Measurements from ENCODE around the gene KCNG1.

KCNG1 gene

GRCh38 chr20:51061418-51062045 lies 38.6 kb upstream of the KCNG1 start:
- DNase-seq (ENCODE audit: extremely low read depth, low read depth), result no peak
- H3K4me3 ChIP-seq (replicated peaks; ENCODE audit: low read depth, low read length), result no peak overlapping the region
- TF ChIP-seq, protein P1, sequence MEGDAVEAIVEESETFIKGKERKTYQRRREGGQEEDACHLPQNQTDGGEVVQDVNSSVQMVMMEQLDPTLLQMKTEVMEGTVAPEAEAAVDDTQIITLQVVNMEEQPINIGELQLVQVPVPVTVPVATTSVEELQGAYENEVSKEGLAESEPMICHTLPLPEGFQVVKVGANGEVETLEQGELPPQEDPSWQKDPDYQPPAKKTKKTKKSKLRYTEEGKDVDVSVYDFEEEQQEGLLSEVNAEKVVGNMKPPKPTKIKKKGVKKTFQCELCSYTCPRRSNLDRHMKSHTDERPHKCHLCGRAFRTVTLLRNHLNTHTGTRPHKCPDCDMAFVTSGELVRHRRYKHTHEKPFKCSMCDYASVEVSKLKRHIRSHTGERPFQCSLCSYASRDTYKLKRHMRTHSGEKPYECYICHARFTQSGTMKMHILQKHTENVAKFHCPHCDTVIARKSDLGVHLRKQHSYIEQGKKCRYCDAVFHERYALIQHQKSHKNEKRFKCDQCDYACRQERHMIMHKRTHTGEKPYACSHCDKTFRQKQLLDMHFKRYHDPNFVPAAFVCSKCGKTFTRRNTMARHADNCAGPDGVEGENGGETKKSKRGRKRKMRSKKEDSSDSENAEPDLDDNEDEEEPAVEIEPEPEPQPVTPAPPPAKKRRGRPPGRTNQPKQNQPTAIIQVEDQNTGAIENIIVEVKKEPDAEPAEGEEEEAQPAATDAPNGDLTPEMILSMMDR (IDR thresholded peaks at IDR 0.05; ENCODE audit: low read depth, low read length, missing control alignments), result no peak

DNA sequence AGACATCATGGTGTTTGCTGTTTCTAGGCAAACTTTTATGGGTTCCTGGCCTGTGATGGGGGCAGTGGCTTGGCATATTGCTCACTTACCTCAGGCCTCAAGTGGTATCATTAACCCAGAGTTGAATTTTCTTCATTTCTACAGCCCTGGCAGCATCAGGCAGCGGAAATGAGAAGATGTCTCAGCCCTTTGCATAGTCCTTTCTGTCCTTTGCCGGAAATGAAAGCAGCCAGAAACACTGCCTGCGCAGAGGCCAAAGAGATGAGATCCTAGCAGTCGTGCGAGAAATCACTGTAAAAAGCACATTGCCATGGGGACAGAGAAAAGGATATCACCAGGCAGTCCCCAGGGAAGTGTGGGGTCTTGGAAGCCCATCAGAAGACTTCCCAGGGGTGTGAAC lies 37.4 kb upstream of the KCNG1 start:
- H3K4me3 ChIP-seq (replicated peaks; ENCODE audit: low read depth, low read length), result no peak overlapping the region
- TF ChIP-seq, protein P1 (IDR thresholded peaks at IDR 0.05; ENCODE audit: low read depth, low read length, missing control alignments), result no peak
- no peak for DNase-seq (ENCODE audit: extremely low read depth, low read depth)

DNA sequence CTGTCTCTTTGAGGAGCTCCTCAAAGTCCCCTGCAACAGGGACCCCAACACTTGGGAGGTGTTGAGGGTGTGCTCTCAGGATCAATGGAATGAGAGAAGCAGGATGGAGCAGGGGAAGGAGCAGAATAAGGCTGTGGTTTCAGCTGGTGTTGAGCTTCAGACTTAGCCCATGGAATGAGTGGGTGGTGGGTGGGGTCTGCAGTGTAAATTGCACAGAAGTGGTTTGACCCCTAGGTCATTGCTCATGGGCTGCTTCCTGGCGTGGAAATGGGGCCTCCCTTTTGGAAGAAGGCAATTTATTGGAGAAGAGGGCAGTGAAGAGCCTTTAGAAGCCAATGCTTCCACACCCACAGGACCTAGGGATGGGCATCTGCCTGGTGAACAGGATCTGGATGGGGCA lies 37.0 kb upstream of the KCNG1 start:
- no peak overlapping the region for H3K4me3 ChIP-seq (replicated peaks; ENCODE audit: low read depth, low read length)
- no peak for DNase-seq (ENCODE audit: extremely low read depth, low read depth)
- TF ChIP-seq, protein P1 (IDR thresholded peaks at IDR 0.05; ENCODE audit: low read depth, low read length, missing control alignments), result no peak

- TF ChIP-seq, protein P1 (IDR thresholded peaks at IDR 0.05; ENCODE audit: low read depth, low read length, missing control alignments), result no peak
- DNase-seq (ENCODE audit: extremely low read depth, low read depth), result no peak
- no peak overlapping the region for H3K4me3 ChIP-seq (replicated peaks; ENCODE audit: low read depth, low read length)
Observed at GRCh38 chr20:51058017-51058416, 35.1 kb upstream of the KCNG1 start.

DNA sequence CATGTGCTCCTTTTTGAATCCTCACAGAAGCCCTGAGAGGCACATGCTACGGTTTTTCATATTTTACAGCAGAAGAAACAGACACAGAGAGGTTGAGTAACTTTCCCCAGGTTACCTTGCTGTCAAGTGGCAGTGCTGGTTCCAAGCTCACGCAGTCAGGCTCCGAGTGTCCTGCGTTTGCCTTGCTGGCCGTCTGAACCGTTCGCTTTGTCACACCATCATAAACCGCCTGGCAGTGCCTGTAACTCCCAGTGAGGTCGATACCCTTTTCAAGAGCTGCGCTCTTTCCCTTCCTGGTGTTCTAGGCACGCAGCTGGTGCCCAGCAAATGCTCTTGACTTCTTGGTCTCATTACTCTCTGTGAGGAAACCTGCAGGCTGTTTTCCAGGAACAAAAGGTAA lies 31.3 kb upstream of the KCNG1 start:
- H3K4me3 ChIP-seq (replicated peaks; ENCODE audit: low read depth, low read length), result no peak overlapping the region
- TF ChIP-seq, protein P1 (IDR thresholded peaks at IDR 0.05; ENCODE audit: low read depth, low read length, missing control alignments), result no peak
- no peak for DNase-seq (ENCODE audit: extremely low read depth, low read depth)

GRCh38 chr20:51050531-51051075 lies 27.7 kb upstream of the KCNG1 start:
- no peak for DNase-seq (ENCODE audit: extremely low read depth, low read depth)
- TF ChIP-seq, protein P1 (IDR thresholded peaks at IDR 0.05; ENCODE audit: low read depth, low read length, missing control alignments), result no peak
- H3K4me3 ChIP-seq (replicated peaks; ENCODE audit: low read depth, low read length), result no peak overlapping the region

Data from HFF-Myc (cell line).